K562 (cell line): ENCODE measurements around the gene ORMDL1. TPM values are rescaled to one million over a fixed set of nuclear protein-coding genes. Genes with fewer than 3 reads are reported as not detected.
A peak's percentile ranks its signal among the peaks of the same experiment; 100 is the strongest.

Experiments used
- ARID1B ChIP-seq: fragments of 450-650 bp; IDR thresholded peaks from 2 replicates; pipeline ENCODE4 v1.6.1; 2016; ENCODE audit warnings: antibody characterized with exemption, mild to moderate bottlenecking, inconsistent platforms
- ATF2 ChIP-seq: sonication (generic); formaldehyde crosslinking; IDR thresholded peaks from 2 replicates; pipeline ENCODE4 v1.8.1; 2022; ENCODE audit warnings: missing genetic modification reagents
- BHLHE40 ChIP-seq: IDR thresholded peaks from 2 replicates; pipeline ENCODE4 v1.6.1; 2011; ENCODE audit warnings: low read length, improper control_type of control experiment
- CBFB ChIP-seq: sonication (generic); formaldehyde crosslinking; IDR thresholded peaks from 2 replicates; pipeline ENCODE4 v1.4.0; 2020; ENCODE audit warnings: mild to moderate bottlenecking, missing genetic modification reagents
- CGGBP1 ChIP-seq: fragments of 250-450 bp; sonication (Bioruptor Pico); IDR thresholded peaks from 2 replicates; pipeline ENCODE4 v1.9.0; 2021; ENCODE audit warnings: mild to moderate bottlenecking
- CHD2 ChIP-seq: IDR thresholded peaks from 2 replicates; pipeline ENCODE4 v1.6.1; 2011; ENCODE audit warnings: low read depth, low read length
- CREM ChIP-seq: IDR thresholded peaks from 2 replicates; pipeline ENCODE4 v1.6.1; 2014; ENCODE audit warnings: antibody characterized with exemption, low read depth
- E2F3 ChIP-seq: fragments of 250-450 bp; sonication (Bioruptor Pico); IDR thresholded peaks from 2 replicates; pipeline ENCODE4 v1.4.0; 2020; ENCODE audit warnings: mild to moderate bottlenecking
- EHMT2 ChIP-seq: fragments of 450-650 bp; IDR thresholded peaks from 2 replicates; pipeline ENCODE4 v1.6.1; 2018; ENCODE audit warnings: antibody characterized with exemption
- ELF2 ChIP-seq: fragments of 250-450 bp; sonication (Bioruptor Pico); IDR thresholded peaks from 2 replicates; pipeline ENCODE4 v1.5.0; 2021; ENCODE audit warnings: mild to moderate bottlenecking
- GABPA ChIP-seq: fragments of 200-800 bp; sonication (Bioruptor generic); conservative IDR thresholded peaks from 2 replicates; pipeline ENCODE4 v1.6.1; 2016; ENCODE audit warnings: low read depth, missing genetic modification characterization, missing compliant biosample characterization
- GABPB1 ChIP-seq: sonication (generic); formaldehyde crosslinking; IDR thresholded peaks from 2 replicates; pipeline ENCODE4 v1.8.0; 2022; ENCODE audit warnings: mild to moderate bottlenecking, missing genetic modification reagents
- HDAC1 ChIP-seq, 2 experiments: fragments of 450-650 bp; IDR thresholded peaks; 2 replicates each; pipeline ENCODE4 v1.6.1; 2016 to 2017; ENCODE audit warnings: inconsistent platforms in 1 of 2, mild to moderate bottlenecking in 1 of 2, moderate library complexity in 1 of 2
- HMG20B ChIP-seq: fragments of 250-450 bp; sonication (Bioruptor Pico); IDR thresholded peaks from 2 replicates; pipeline ENCODE4 v1.5.0; 2021; ENCODE audit warnings: mild to moderate bottlenecking
- IFI16 ChIP-seq: fragments of 250-450 bp; sonication (Bioruptor Pico); IDR thresholded peaks from 2 replicates; pipeline ENCODE4 v2.1.2; 2022; ENCODE audit warnings: mild to moderate bottlenecking, inconsistent platforms
- KAT2B ChIP-seq: IDR thresholded peaks from one replicate; pipeline ENCODE4 v1.6.1; 2012; ENCODE audit warnings: low read depth, mild to moderate bottlenecking, control low read depth, inconsistent platforms, low read length, moderate library complexity
- MAFG ChIP-seq: fragments of 450-650 bp; conservative IDR thresholded peaks from 2 replicates; pipeline ENCODE4 v1.6.1; 2016; ENCODE audit warnings: missing genetic modification characterization, missing compliant biosample characterization
- MCM2 ChIP-seq: fragments of 450-650 bp; IDR thresholded peaks from 2 replicates; pipeline ENCODE4 v1.6.1; 2017; ENCODE audit warnings: low read depth, mild to moderate bottlenecking
- PCBP1 ChIP-seq: fragments of 200-400 bp; formaldehyde crosslinking; IDR thresholded peaks from 2 replicates; pipeline ENCODE4 v1.6.1; 2018; ENCODE audit warnings: mild to moderate bottlenecking, low read depth, low read length; ENCODE audit not compliant: poor library complexity, severe bottlenecking
- PHF20 ChIP-seq: fragments of 450-650 bp; IDR thresholded peaks from 2 replicates; pipeline ENCODE4 v1.6.1; 2018; ENCODE audit not compliant: partially characterized antibody
- RB1 ChIP-seq: fragments of 450-650 bp; IDR thresholded peaks from 2 replicates; pipeline ENCODE4 v1.6.1; 2017; ENCODE audit warnings: low read depth, mild to moderate bottlenecking
- SNIP1 ChIP-seq: fragments of 450-650 bp; IDR thresholded peaks from 2 replicates; pipeline ENCODE4 v1.7.1; 2017; ENCODE audit warnings: low read depth, mild to moderate bottlenecking
- TFAP4 ChIP-seq: sonication (generic); formaldehyde crosslinking; IDR thresholded peaks from 2 replicates; pipeline ENCODE4 v1.8.0; 2022; ENCODE audit warnings: missing genetic modification reagents, mild to moderate bottlenecking, moderate library complexity, borderline replicate concordance
- TRIM24 ChIP-seq, 2 experiments: fragments of 450-650 bp; IDR thresholded peaks; 2 replicates each; pipeline ENCODE4 v1.6.1; 2016
- ZNF140 ChIP-seq: fragments of 250-450 bp; sonication (Bioruptor Pico); IDR thresholded peaks from 2 replicates; pipeline ENCODE4 v1.8.0; 2021; ENCODE audit warnings: moderate library complexity, mild to moderate bottlenecking, inconsistent platforms
- ZNF224 ChIP-seq: sonication (generic); formaldehyde crosslinking; IDR thresholded peaks from 2 replicates; pipeline ENCODE4 v1.8.0; 2022; ENCODE audit warnings: mild to moderate bottlenecking, missing genetic modification reagents
- ZNF23 ChIP-seq: fragments of 250-450 bp; sonication (Bioruptor Pico); IDR thresholded peaks from 2 replicates; pipeline ENCODE4 v1.4.0; 2020; ENCODE audit warnings: mild to moderate bottlenecking
- ZNF263 ChIP-seq: sonication (generic); formaldehyde crosslinking; IDR thresholded peaks from 2 replicates; pipeline ENCODE4 v1.8.0; 2022; ENCODE audit warnings: mild to moderate bottlenecking, missing genetic modification reagents, borderline replicate concordance
- ZNF507 ChIP-seq: conservative IDR thresholded peaks from 2 replicates; pipeline ENCODE4 v1.6.1; 2017; ENCODE audit warnings: missing genetic modification characterization, missing compliant biosample characterization
- ZNF561 ChIP-seq: fragments of 450-650 bp; formaldehyde crosslinking; conservative IDR thresholded peaks from 2 replicates; pipeline ENCODE4 v1.4.0; 2020; ENCODE audit warnings: mild to moderate bottlenecking, moderate library complexity
- polyA plus RNA-seq, 8 experiments: library from polyadenylated mRNA; depleted of rRNA in 4 of 8; stranded (reverse) in 5 of 8; unstranded in 3 of 8; fragments of >200 nt; fragmentation: Nextera tagmentation in 2 of 8; fragmentation: Illumina TruSeq in 1 of 8; extraction: Ambion mirVana in 2 of 8; extraction: Trizol in 1 of 8; gene quantifications; 2 replicates each; pipeline versions ENCODE4 v1.2.1 to v1.2.3, GENCODE V29; 2011 to 2014; ENCODE audit warnings: inconsistent platforms in 1 of 8, missing spikeins in 1 of 8
- total RNA-seq, 7 experiments: library from RNA; depleted of rRNA in 6 of 7; stranded (reverse); fragments of >200 nt in 6 of 7; fragmentation: Illumina TruSeq in 2 of 7; extraction: Trizol in 2 of 7; gene quantifications; 2 replicates each; pipeline versions ENCODE4 v1.2.1 to v1.2.3, GENCODE V29; 2011 to 2021; ENCODE audit warnings: low replicate concordance in 1 of 7

ORMDL1 gene
- total and polyA plus RNA-seq, 9 of the 15 experiments (the other 6 are each of a cell fraction or from before 2014, with no cell fraction given): 35.1 to 74.2 (median 50.0) TPM

- no peak for TF ChIP-seq CBFB (CRISPR knock-in tag)
- peak; percentile 68 for TF ChIP-seq PHF20
- TF ChIP-seq ZNF263 (CRISPR knock-in tag): peak; percentile 2; the same call in 1 of the 2 replicates
- no peak for TF ChIP-seq ZNF23 (CRISPR knock-in tag)
- peak; percentile 57; the same call in 1 of the 2 replicates for TF ChIP-seq RB1
- TF ChIP-seq TFAP4: peak; percentile 65; the same call in 1 of the 2 replicates
- no peak for TF ChIP-seq ZNF507 (tag)
- TF ChIP-seq CGGBP1 (CRISPR knock-in tag): no peak
- peak in 1 of 2 experiments; percentile 10; a peak in 1 of 4 replicates for TF ChIP-seq TRIM24 (IDR thresholded peaks at IDR 0.05)
- TF ChIP-seq ZNF224 (CRISPR knock-in tag): 0 out of 2 replicates have a peak, but pooled peaks have one; percentile 5
- no peak for TF ChIP-seq ARID1B
- TF ChIP-seq IFI16 (CRISPR knock-in tag): no peak
- peak; percentile 55 for TF ChIP-seq GABPA (tag)
- TF ChIP-seq HMG20B: no peak
- TF ChIP-seq MAFG (tag): no peak
- TF ChIP-seq ATF2 (CRISPR knock-in tag): no peak
- TF ChIP-seq CREM: peak; percentile 75
- TF ChIP-seq MCM2: no peak
- peak; percentile 24 for TF ChIP-seq BHLHE40
- 0 out of 2 replicates have a peak, but pooled peaks have one; percentile 24 for TF ChIP-seq E2F3
- no peak for TF ChIP-seq ZNF140 (CRISPR knock-in tag)
- TF ChIP-seq SNIP1: no peak
- TF ChIP-seq ZNF561 (CRISPR knock-in tag): no peak
- TF ChIP-seq CHD2: peak; percentile 47
- TF ChIP-seq HDAC1 (IDR thresholded peaks at IDR 0.05): peak in 1 of 2 experiments; percentile 60; a peak in 1 of 4 replicates
- peak; percentile 66 for TF ChIP-seq GABPB1 (CRISPR knock-in tag)
- no peak for TF ChIP-seq EHMT2
- TF ChIP-seq PCBP1: peak; percentile 67
- TF ChIP-seq ELF2 (CRISPR knock-in tag): peak; percentile 56; the same call in 1 of the 2 replicates
- TF ChIP-seq KAT2B: no peak
These were observed at the start of gene ORMDL1, which contains the start of gene PMS1 (continued) for GRCh38 chr2:189783927-189784867.
